Bronchial epithelial cell (primary cell): ENCODE measurements around the gene SSBP3. TPM values are rescaled to one million over a fixed set of nuclear protein-coding genes. Genes with fewer than 3 reads are reported as not detected.
A peak's percentile ranks its signal among the peaks of the same experiment; 100 is the strongest.

Source experiments
- DNase-seq: peaks from one replicate; pipeline ENCODE4 v3.0.0-alpha.2; 2010; ENCODE audit warnings: low read depth
- FAIRE-seq: peaks from 2 replicates; lab custom pipeline; 2011; peaks lifted over from hg19 to GRCh38; lab: Jason Lieb, UNC
- H3K27me3 ChIP-seq: 2 replicates; pipeline ENCODE4 v1.5.1; 2011; ENCODE audit warnings: low read length; ENCODE audit not compliant: control insufficient read depth, insufficient read depth
- H3K36me3 ChIP-seq: 2 replicates; pipeline ENCODE4 v1.5.1; 2011; ENCODE audit warnings: low read length; ENCODE audit not compliant: control insufficient read depth, insufficient read depth
- H3K4me3 ChIP-seq: 2 replicates; pipeline ENCODE4 v1.5.1; 2011; ENCODE audit warnings: mild to moderate bottlenecking, low read depth, low read length, control low read depth
- CTCF ChIP-seq: IDR thresholded peaks from 2 replicates; pipeline ENCODE4 v1.5.1; 2011; ENCODE audit warnings: mild to moderate bottlenecking, moderate library complexity, low read length, control low read depth, inconsistent platforms; ENCODE audit not compliant: insufficient read depth, severe bottlenecking
- total RNA-seq: library from RNA; depleted of rRNA; stranded (reverse); fragments of >200 nt; gene quantifications from 2 replicates; pipeline ENCODE4 v1.2.1, GENCODE V29; 2014

SSBP3 gene
- total RNA-seq, 1 donor from 2014 or later, result 3.7 TPM

GRCh38 chr1:54323921-54324250 lies 82.3 kb downstream of the SSBP3 start:
- H3K36me3 ChIP-seq, result peaks cover 2% of the 10 kb centered on the region
- H3K27me3 ChIP-seq, result no peaks in the 10 kb centered on the region
- DNase-seq, result no peak
- no peak for FAIRE-seq
- H3K4me3 ChIP-seq, result no peak overlapping the region
- TF ChIP-seq CTCF, result no peak

DNA sequence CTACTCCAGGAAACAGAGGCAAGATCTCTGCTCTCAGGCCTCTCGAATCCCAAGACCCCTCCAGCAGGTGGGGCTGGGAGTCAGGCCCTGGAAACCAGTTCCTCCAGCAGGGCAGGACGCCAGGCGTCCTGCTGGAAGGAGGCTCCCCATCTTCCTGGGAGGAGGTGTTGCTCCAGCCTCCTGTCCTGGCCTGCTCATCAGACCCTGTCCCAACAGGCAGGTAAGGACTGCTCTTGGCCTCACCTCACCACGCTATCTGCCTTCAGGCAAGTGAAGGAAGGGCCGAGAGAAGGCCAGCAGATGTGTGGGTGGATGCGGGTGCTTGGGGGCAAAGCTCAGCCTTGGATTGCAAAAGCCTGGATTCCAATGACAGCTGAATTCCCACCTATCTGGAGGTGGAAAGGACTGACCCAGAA lies 82.9 kb downstream of the SSBP3 start:
- Histone ChIP-seq H3K27me3 (no peaks in the 10 kb centered on the region), H3K4me3 (no peak overlapping the region), H3K36me3 (peaks cover 2% of the 10 kb centered on the region)
- FAIRE-seq, result peak; percentile 81
- DNase-seq, result peak; percentile 94
- TF ChIP-seq CTCF, result peak; percentile 60

DNA sequence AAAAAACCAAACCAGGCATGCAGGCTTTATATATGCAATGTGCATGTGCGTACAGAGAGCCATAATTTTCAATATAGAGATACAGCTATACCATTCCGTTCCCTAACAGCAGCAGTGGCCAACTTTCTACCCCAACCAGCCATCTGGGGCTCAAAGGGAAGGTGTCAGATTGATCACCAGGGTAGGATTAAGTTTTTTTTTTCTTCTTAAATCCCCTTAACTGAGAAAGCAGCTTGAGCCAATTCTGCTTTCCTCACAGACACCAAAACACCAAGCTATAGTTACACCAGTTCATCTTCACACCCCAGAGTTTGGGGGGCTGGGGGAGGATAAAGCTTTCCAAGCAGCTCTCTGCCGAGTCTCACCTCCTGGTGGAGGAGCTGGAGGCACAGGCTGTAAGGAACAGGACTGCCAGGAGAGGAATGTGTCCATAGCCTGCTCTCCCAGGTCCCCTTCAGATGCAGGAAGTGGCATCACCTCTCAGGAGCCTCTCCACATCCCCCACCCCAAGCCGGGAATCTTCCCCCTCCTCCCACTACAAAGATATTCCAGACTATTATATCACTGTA lies 87.9 kb downstream of the SSBP3 start:
- H3K4me3 ChIP-seq, result no peak overlapping the region
- FAIRE-seq, result no peak
- peaks cover 1% of the 10 kb centered on the region for H3K36me3 ChIP-seq
- no peak for TF ChIP-seq CTCF
- H3K27me3 ChIP-seq, result no peaks in the 10 kb centered on the region
- no peak for DNase-seq

- DNase-seq (no peak), FAIRE-seq (no peak)
- Histone ChIP-seq H3K27me3 (no peaks in the 10 kb centered on the region), H3K4me3 (no peak overlapping the region), H3K36me3 (peaks cover 1% of the 10 kb centered on the region)
- no peak for TF ChIP-seq CTCF
These were observed 89.1 kb downstream of the SSBP3 start for GRCh38 chr1:54317084-54317483.

GRCh38 chr1:54315099-54315498 lies 91.1 kb downstream of the SSBP3 start:
- no peaks in the 10 kb centered on the region for H3K27me3 ChIP-seq
- FAIRE-seq (no peak), DNase-seq (no peak)
- no peak overlapping the region for H3K4me3 ChIP-seq
- peaks cover 1% of the 10 kb centered on the region for H3K36me3 ChIP-seq
- TF ChIP-seq CTCF, result no peak

- DNase-seq, result no peak
- Histone ChIP-seq H3K36me3 (peaks cover 1% of the 10 kb centered on the region), H3K27me3 (no peaks in the 10 kb centered on the region), H3K4me3 (no peak overlapping the region)
- no peak for FAIRE-seq
- TF ChIP-seq CTCF, result no peak
These were observed 91.5 kb downstream of the SSBP3 start for GRCh38 chr1:54314696-54315095.
